PC-9 (cell line): ENCODE results near the gene PRRC2B. TPM values are rescaled to one million over a fixed set of nuclear protein-coding genes. Genes with fewer than 3 reads are reported as not detected.

Experiments
- BruUV-seq: library from RNA; stranded (reverse); fragments of 400-500 nt; replicated peaks from 2 replicates; lab custom pipeline; 2021; lab: Mats Ljungman, UMichigan
- CTCF ChIA-PET: fragments of 300-600 bp; sonication (Branson Sonifier 250); formaldehyde crosslinking; loops from one replicate; lab custom pipeline; 2022; ENCODE audit warnings: antibody characterized with exemption; lab: Charles Lee
- POLR2A ChIA-PET: fragments of 300-600 bp; sonication (Branson Sonifier 250); formaldehyde crosslinking; loops from one replicate; lab custom pipeline; 2022; ENCODE audit warnings: antibody characterized with exemption; ENCODE audit not compliant: unreplicated experiment; lab: Charles Lee
- DNase-seq, 2 experiments: peaks; one replicate each; pipeline versions ENCODE4 v3.0.0 to v3.0.0-alpha.2; 2015 to 2022; ENCODE audit warnings: mixed read lengths in 1 of 2
- H2AFZ ChIP-seq: fragments of 200-600 bp; sonication (generic); 2 replicates; pipeline ENCODE4 v1.8.1; 2017; ENCODE audit warnings: antibody characterized with exemption
- H3F3A ChIP-seq: fragments of 200-600 bp; sonication (generic); 2 replicates; pipeline ENCODE4 v1.8.1; 2017; ENCODE audit warnings: antibody characterized with exemption, mild to moderate bottlenecking, low read depth; ENCODE audit not compliant: insufficient read depth
- H3K27ac ChIP-seq: fragments of 200-600 bp; sonication (generic); 2 replicates; pipeline ENCODE4 v1.6.1; 2016; ENCODE audit warnings: mixed run types
- H3K27me3 ChIP-seq: fragments of 200-600 bp; sonication (generic); 2 replicates; pipeline ENCODE4 v1.6.1; 2016; ENCODE audit warnings: low read depth, mixed run types; ENCODE audit not compliant: insufficient read depth
- H3K36me3 ChIP-seq: fragments of 200-600 bp; sonication (generic); 2 replicates; pipeline ENCODE4 v1.6.1; 2016; ENCODE audit warnings: low read depth, mixed run types
- H3K4me1 ChIP-seq: fragments of 200-600 bp; sonication (generic); replicated peaks from 2 replicates; pipeline ENCODE4 v1.6.1; 2016; ENCODE audit warnings: mixed run types; ENCODE audit not compliant: insufficient read depth
- H3K4me2 ChIP-seq: fragments of 200-600 bp; sonication (generic); 2 replicates; pipeline ENCODE4 v1.6.1; 2017; ENCODE audit warnings: mixed run types
- H3K4me3 ChIP-seq: fragments of 200-600 bp; sonication (generic); 2 replicates; pipeline ENCODE4 v1.6.1; 2016; ENCODE audit warnings: mixed run types
- H3K79me2 ChIP-seq: fragments of 200-600 bp; sonication (generic); 2 replicates; pipeline ENCODE4 v1.6.1; 2017; ENCODE audit warnings: low read depth, mixed run types
- H3K9me2 ChIP-seq: fragments of 200-600 bp; sonication (generic); 2 replicates; pipeline ENCODE4 v1.8.1; 2017; ENCODE audit warnings: mild to moderate bottlenecking; ENCODE audit not compliant: insufficient read depth
- H3K9me3 ChIP-seq: fragments of 200-600 bp; sonication (generic); 2 replicates; pipeline ENCODE4 v1.8.1; 2016; ENCODE audit warnings: low read depth; ENCODE audit not compliant: insufficient read depth
- H4K20me1 ChIP-seq: fragments of 200-600 bp; sonication (generic); 2 replicates; pipeline ENCODE4 v1.8.1; 2017; ENCODE audit not compliant: insufficient read depth
- EZH2 ChIP-seq: fragments of 200-600 bp; sonication (generic); IDR thresholded peaks from 2 replicates; pipeline ENCODE4 v1.8.0; 2017; ENCODE audit warnings: antibody characterized with exemption, low read depth
- intact Hi-C: fragments of 100-400 bp; cut with micrococcal nuclease; formaldehyde crosslinking; loops from one replicate; pipeline ENCODE4 v1.10.0; 2022; ENCODE audit not compliant: unreplicated experiment
- total RNA-seq: library from RNA; stranded (reverse); gene quantifications from 2 replicates; pipeline ENCODE4 v1.2.3, GENCODE V29; 2021
- TF ChIP-seq, protein P1 (sequence below): fragments of 200-600 bp; sonication (generic); conservative IDR thresholded peaks from 2 replicates; pipeline ENCODE4 v1.6.1; 2017; ENCODE audit warnings: mixed run types, antibody characterized with exemption, mild to moderate bottlenecking, moderate library complexity

PRRC2B gene
- total RNA-seq, 1 experiment from 2014 or later, result 361 TPM

DNA sequence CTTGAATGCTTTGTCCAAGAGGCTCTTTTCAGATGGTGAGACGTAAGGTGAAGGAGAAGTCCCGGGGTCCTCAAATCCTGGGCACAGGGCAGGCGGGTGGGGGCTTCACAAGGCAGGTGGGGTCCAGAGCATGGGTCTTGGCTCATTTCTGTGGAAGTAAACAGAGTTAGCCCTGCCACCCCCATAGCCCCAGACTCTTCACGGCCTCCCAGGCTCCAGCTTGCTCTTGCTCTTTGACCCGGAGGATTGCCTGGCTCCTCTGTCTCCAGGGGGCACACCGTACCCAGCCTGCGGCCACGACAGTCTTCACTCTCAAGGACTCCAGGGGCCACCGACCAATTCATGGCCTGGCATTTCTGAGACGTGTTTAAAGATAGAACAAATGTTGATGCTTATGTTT, 80.0 kb downstream of the PRRC2B start:
- H3K4me1 ChIP-seq, result no peaks in the 10 kb centered on the region
- TF ChIP-seq, protein P1, sequence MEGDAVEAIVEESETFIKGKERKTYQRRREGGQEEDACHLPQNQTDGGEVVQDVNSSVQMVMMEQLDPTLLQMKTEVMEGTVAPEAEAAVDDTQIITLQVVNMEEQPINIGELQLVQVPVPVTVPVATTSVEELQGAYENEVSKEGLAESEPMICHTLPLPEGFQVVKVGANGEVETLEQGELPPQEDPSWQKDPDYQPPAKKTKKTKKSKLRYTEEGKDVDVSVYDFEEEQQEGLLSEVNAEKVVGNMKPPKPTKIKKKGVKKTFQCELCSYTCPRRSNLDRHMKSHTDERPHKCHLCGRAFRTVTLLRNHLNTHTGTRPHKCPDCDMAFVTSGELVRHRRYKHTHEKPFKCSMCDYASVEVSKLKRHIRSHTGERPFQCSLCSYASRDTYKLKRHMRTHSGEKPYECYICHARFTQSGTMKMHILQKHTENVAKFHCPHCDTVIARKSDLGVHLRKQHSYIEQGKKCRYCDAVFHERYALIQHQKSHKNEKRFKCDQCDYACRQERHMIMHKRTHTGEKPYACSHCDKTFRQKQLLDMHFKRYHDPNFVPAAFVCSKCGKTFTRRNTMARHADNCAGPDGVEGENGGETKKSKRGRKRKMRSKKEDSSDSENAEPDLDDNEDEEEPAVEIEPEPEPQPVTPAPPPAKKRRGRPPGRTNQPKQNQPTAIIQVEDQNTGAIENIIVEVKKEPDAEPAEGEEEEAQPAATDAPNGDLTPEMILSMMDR, result no peak
- no peak for TF ChIP-seq EZH2
- no peak overlapping the region for H3K4me3 ChIP-seq
- no TSS peak for BruUV-seq
- peaks cover 17% of the 10 kb centered on the region; the same call in 1 of the 2 replicates for H3K79me2 ChIP-seq
- DNase-seq, result no peak
- peaks cover 62% of the 10 kb centered on the region for H4K20me1 ChIP-seq
- no peaks in the 10 kb centered on the region for H3K27me3 ChIP-seq
- intact Hi-C loops, result no loop called here
- no peak overlapping the region for H3K27ac ChIP-seq
- H3K36me3 ChIP-seq, result peaks cover 20% of the 10 kb centered on the region
- no peak overlapping the region for H2AFZ ChIP-seq
- no peak overlapping the region for H3K4me2 ChIP-seq
- no peaks in the 10 kb centered on the region for H3K9me2 ChIP-seq
- ChIA-PET POLR2A (no interaction called here), CTCF (no interaction called here)
- peaks cover 15% of the 10 kb centered on the region; the same call in 1 of the 2 replicates for H3F3A ChIP-seq
- H3K9me3 ChIP-seq, result no peaks in the 10 kb centered on the region

DNA sequence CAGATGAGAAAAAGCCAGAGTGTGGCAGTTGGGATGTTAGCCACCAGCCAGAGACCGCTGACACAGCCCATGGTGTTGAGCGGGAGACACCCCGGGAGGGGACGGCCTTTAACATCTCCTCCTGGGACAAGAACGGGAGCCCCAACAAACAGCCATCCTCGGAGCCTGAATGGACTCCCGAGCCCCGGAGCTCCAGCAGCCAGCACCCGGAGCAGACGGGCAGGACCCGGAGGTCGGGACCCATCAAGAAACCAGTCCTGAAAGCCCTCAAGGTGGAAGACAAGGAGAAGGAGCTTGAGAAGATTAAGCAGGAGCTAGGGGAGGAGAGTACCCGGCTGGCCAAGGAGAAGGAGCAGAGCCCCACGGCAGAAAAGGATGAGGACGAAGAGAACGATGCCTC, 80.8 kb downstream of the PRRC2B start:
- Histone ChIP-seq H3K36me3 (peaks cover 27% of the 10 kb centered on the region), H2AFZ (no peak overlapping the region), H3K9me2 (no peaks in the 10 kb centered on the region), H3K4me1 (no peaks in the 10 kb centered on the region), H3K27me3 (no peaks in the 10 kb centered on the region), H4K20me1 (peaks cover 67% of the 10 kb centered on the region), H3K27ac (no peak overlapping the region), H3K79me2 (peaks cover 23% of the 10 kb centered on the region; the same call in 1 of the 2 replicates), H3K9me3 (no peaks in the 10 kb centered on the region), H3K4me3 (no peak overlapping the region), H3F3A (peaks cover 21% of the 10 kb centered on the region), H3K4me2 (no peak overlapping the region)
- intact Hi-C loops, result no loop called here
- no TSS peak for BruUV-seq
- no peak for DNase-seq
- ChIA-PET POLR2A (no interaction called here), CTCF (no interaction called here)
- TF ChIP-seq, protein P1, result no peak

DNA sequence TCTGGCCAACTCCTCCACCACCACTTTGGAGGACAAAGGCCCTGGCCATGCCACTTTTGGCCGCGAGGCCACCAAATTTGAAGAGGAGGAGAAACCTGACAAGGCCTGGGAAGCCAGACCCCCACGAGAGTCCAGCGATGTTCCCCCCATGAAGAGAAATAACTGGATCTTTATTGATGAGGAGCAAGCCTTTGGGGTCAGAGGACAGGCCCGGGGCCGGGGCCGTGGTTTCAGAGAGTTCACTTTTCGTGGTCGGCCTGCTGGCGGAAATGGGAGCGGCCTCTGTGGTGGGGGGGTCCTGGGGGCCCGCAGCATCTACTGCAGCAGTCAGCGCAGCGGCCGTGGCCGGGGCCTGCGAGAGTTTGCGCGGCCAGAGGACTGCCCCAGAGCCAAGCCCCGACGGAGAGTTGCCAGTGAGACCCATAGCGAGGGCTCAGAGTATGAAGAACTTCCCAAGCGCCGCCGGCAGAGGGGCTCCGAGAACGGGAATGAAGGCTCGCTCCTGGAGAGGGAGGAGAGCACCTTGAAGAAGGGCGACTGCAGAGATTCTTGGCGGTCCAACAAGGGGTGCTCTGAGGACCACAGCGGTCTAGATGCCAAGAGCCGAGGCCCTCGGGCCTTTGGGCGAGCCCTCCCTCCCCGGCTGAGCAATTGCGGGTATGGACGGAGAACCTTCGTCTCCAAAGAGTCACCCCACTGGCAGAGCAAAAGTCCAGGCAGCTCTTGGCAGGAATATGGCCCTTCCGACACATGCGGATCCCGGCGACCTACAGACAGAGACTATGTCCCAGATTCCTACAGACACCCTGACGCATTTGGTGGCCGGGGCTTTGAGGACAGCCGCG, 81.4 kb downstream of the PRRC2B start:
- no peak for TF ChIP-seq EZH2
- Histone ChIP-seq H4K20me1 (peaks cover 67% of the 10 kb centered on the region), H3K4me2 (no peak overlapping the region), H3K4me3 (no peak overlapping the region), H3K9me2 (no peaks in the 10 kb centered on the region), H3K27ac (no peak overlapping the region), H3K9me3 (no peaks in the 10 kb centered on the region), H3F3A (peaks cover 16% of the 10 kb centered on the region), H2AFZ (no peak overlapping the region), H3K36me3 (peaks cover 27% of the 10 kb centered on the region), H3K4me1 (no peaks in the 10 kb centered on the region), H3K27me3 (no peaks in the 10 kb centered on the region), H3K79me2 (peaks cover 23% of the 10 kb centered on the region; the same call in 1 of the 2 replicates)
- CTCF ChIA-PET, result no interaction called here
- POLR2A ChIA-PET, result no interaction called here
- DNase-seq, result no peak
- TSS peak; percentile 25 for BruUV-seq
- intact Hi-C loops, result no loop called here
